Erythroblast (primary cell): ENCODE data around the gene LDAF1.

Experiments
- GATA1 ChIP-seq: IDR thresholded peaks from 2 replicates; pipeline ENCODE4 v1.6.1; 2011; ENCODE audit warnings: low read depth, mild to moderate bottlenecking, control low read depth, low read length, moderate library complexity
- POLR2A ChIP-seq: IDR thresholded peaks from 2 replicates; pipeline ENCODE4 v1.6.1; 2011; ENCODE audit warnings: mild to moderate bottlenecking, low read length

GRCh38 chr16:21128991-21129390 lies 29.5 kb upstream of the LDAF1 start:
- TF ChIP-seq POLR2A (no peak), GATA1 (no peak)
